ENCODE results near the gene WDR33.

Gene WDR33

DNA sequence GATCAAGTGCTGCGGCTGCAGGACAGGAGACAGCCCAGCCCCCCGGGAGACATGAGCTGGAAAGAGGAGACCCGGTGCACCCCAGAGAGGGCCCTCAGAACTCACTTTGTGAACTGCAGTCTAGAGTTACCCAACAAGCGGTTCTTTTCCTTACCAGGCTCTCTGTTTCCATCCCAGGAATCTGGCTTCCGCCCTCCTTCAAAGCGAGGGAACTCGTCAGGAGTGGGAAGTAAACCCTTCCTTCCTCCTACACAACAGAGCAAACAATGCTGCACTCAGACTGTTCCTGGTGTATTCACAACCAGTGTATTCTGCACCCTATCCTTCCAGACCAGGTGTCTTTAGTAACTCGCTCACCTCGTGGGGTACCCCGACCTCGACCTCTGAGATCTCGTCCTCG, 101.6 kb downstream of the WDR33 start:
- H3K36me3 ChIP-seq (replicated peaks; ENCODE audit: insufficient read depth, low read length) = no peaks in the 10 kb centered on the region
- H3K4me1 ChIP-seq (ENCODE audit: low read length) = peaks cover 11% of the 10 kb centered on the region
- H3K27ac ChIP-seq (ENCODE audit: low read length) = no peak overlapping the region
- H3F3A ChIP-seq (ENCODE audit: insufficient read depth, low read length) = peaks cover 15% of the 10 kb centered on the region
- H3K9me3 ChIP-seq (replicated peaks; ENCODE audit: insufficient read depth, low read length) = no peaks in the 10 kb centered on the region
- H2AFZ ChIP-seq (ENCODE audit: low read length) = no peak overlapping the region
- H3K79me2 ChIP-seq (ENCODE audit: low read length) = peaks cover 12% of the 10 kb centered on the region; the same call in 1 of the 2 replicates
- no peaks in the 10 kb centered on the region for H4K20me1 ChIP-seq (ENCODE audit: insufficient read depth, low read length)
- no peak overlapping the region for H3K4me3 ChIP-seq (ENCODE audit: low read length)
- H3K27me3 ChIP-seq (replicated peaks; ENCODE audit: insufficient read depth, low read length) = no peaks in the 10 kb centered on the region
- no peak for DNase-seq
- no peak for TF ChIP-seq EZH2 (optimal IDR thresholded peaks at IDR 0.05; ENCODE audit: low read depth, low read length)
- no peak for TF ChIP-seq EZH2phosphoT487 (IDR thresholded peaks at IDR 0.05; ENCODE audit: low read length)
- TF ChIP-seq, protein P1, sequence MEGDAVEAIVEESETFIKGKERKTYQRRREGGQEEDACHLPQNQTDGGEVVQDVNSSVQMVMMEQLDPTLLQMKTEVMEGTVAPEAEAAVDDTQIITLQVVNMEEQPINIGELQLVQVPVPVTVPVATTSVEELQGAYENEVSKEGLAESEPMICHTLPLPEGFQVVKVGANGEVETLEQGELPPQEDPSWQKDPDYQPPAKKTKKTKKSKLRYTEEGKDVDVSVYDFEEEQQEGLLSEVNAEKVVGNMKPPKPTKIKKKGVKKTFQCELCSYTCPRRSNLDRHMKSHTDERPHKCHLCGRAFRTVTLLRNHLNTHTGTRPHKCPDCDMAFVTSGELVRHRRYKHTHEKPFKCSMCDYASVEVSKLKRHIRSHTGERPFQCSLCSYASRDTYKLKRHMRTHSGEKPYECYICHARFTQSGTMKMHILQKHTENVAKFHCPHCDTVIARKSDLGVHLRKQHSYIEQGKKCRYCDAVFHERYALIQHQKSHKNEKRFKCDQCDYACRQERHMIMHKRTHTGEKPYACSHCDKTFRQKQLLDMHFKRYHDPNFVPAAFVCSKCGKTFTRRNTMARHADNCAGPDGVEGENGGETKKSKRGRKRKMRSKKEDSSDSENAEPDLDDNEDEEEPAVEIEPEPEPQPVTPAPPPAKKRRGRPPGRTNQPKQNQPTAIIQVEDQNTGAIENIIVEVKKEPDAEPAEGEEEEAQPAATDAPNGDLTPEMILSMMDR (IDR thresholded peaks at IDR 0.05; ENCODE audit: low read length) = no peak
- H3K4me2 ChIP-seq (ENCODE audit: low read depth, low read length) = no peak overlapping the region
- no peaks in the 10 kb centered on the region for H3K9me2 ChIP-seq (replicated peaks; ENCODE audit: insufficient read depth, low read length)
- no peak overlapping the region for H3K9ac ChIP-seq (ENCODE audit: low read length)

DNA sequence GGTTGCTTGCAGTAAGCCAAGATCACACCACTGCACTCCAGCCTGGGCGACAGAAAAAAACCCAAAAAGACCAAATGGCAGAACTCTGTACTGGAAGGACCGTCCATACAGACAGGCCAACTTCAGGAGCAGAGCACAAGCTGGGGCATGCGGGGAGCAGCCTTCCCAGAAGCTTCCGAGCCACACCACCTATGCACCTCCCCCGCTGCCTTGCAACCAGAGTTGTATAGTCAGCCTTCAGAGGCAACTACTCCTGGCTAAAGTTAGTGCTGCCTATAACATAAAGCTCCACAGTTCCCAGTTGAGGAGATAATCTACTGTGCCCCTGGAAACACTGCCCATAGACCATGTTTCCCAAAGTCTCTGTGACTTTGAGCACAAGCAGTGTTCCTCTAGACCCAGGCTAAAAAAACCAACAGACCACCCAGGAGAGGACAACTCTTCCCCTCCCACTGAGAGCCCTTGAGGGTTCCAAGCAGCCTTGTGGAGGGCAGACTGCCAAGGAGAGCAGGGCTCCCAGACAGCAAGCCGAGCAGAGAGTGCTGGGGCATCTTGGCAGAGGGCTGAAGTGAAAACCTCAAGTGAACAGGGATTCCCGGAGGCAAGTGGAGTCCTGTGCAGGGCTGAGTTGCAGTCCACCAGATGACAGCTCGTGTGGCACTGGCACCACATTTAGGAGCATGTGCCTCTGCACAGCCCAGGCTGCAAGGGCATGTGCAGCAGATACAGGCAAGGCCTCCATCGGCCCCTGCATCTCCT, 102.9 kb downstream of the WDR33 start:
- H3K36me3 ChIP-seq (replicated peaks; ENCODE audit: insufficient read depth, low read length) = 0 out of 2 replicates have a peak, but pooled peaks cover 3% of the 10 kb centered on the region
- no peak for DNase-seq

DNA sequence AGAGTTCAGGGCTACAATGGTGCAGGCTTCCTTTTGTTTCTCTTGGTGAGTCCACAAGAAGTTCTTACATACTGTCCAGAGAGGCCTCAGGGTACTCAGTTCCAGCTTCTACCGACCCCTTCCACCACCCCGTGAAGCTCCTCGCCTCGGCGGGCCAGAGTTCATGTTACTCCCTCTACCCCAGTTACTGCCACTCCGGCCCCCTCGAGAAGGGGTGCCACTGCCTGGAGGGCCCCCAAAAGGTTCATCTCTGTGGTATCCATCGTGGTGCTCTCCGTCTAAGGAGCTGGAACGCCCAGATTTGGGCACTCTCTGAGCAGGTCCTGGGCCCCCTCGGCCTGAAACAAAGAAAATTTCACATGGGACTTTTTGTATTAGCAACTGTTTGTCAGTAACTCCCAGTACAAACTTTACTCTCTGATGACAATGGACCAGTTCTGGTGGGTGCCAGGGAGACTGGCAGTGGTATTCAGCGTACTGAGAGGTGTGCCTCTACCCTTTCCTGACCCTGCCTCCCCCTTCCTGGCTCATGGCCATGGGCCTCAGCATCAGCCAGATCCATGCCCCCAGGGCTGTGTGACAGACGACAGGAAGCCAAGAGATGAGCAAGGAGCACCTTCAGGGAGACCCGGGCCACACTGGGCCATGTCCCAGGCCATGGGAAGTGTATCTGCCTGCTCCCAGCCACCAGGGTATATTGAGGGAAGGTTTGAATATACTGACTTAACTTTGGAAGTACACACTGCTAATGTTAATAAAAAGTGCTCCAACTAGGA, 104.6 kb downstream of the WDR33 start:
- Histone ChIP-seq H3F3A (ENCODE audit: insufficient read depth, low read length) (peaks cover 33% of the 10 kb centered on the region), H3K9ac (ENCODE audit: low read length) (no peak overlapping the region), H3K9me2 (replicated peaks; ENCODE audit: insufficient read depth, low read length) (no peaks in the 10 kb centered on the region), H2AFZ (ENCODE audit: low read length) (no peak overlapping the region), H3K4me3 (ENCODE audit: low read length) (no peak overlapping the region), H3K36me3 (replicated peaks; ENCODE audit: insufficient read depth, low read length) (0 out of 2 replicates have a peak, but pooled peaks cover 3% of the 10 kb centered on the region), H3K27ac (ENCODE audit: low read length) (no peak overlapping the region), H3K9me3 (replicated peaks; ENCODE audit: insufficient read depth, low read length) (no peaks in the 10 kb centered on the region), H3K4me1 (ENCODE audit: low read length) (peaks cover 33% of the 10 kb centered on the region), H4K20me1 (ENCODE audit: insufficient read depth, low read length) (no peaks in the 10 kb centered on the region), H3K79me2 (ENCODE audit: low read length) (peaks cover 32% of the 10 kb centered on the region), H3K27me3 (replicated peaks; ENCODE audit: insufficient read depth, low read length) (no peaks in the 10 kb centered on the region), H3K4me2 (ENCODE audit: low read depth, low read length) (no peak overlapping the region)
- TF ChIP-seq EZH2 (optimal IDR thresholded peaks at IDR 0.05; ENCODE audit: low read depth, low read length) (no peak), EZH2phosphoT487 (IDR thresholded peaks at IDR 0.05; ENCODE audit: low read length) (no peak)
- TF ChIP-seq, protein P1 (IDR thresholded peaks at IDR 0.05; ENCODE audit: low read length) = no peak
- DNase-seq = no peak

More for the DNA sequence above, 102.9 kb downstream of the WDR33 start:
- no peak overlapping the region for H3K9ac ChIP-seq (ENCODE audit: low read length)
- peaks cover 23% of the 10 kb centered on the region for H3K79me2 ChIP-seq (ENCODE audit: low read length)
- H3K4me1 ChIP-seq (ENCODE audit: low read length) = peaks cover 23% of the 10 kb centered on the region
- H3F3A ChIP-seq (ENCODE audit: insufficient read depth, low read length) = peaks cover 23% of the 10 kb centered on the region
- no peak overlapping the region for H2AFZ ChIP-seq (ENCODE audit: low read length)
- H3K9me2 ChIP-seq (replicated peaks; ENCODE audit: insufficient read depth, low read length) = no peaks in the 10 kb centered on the region
- no peaks in the 10 kb centered on the region for H3K9me3 ChIP-seq (replicated peaks; ENCODE audit: insufficient read depth, low read length)
- TF ChIP-seq, protein P1 (IDR thresholded peaks at IDR 0.05; ENCODE audit: low read length) = no peak
- TF ChIP-seq EZH2 (optimal IDR thresholded peaks at IDR 0.05; ENCODE audit: low read depth, low read length) (no peak), EZH2phosphoT487 (IDR thresholded peaks at IDR 0.05; ENCODE audit: low read length) (no peak)
- H3K4me2 ChIP-seq (ENCODE audit: low read depth, low read length) = no peak overlapping the region
- no peak overlapping the region for H3K27ac ChIP-seq (ENCODE audit: low read length)
- H3K27me3 ChIP-seq (replicated peaks; ENCODE audit: insufficient read depth, low read length) = no peaks in the 10 kb centered on the region
- H3K4me3 ChIP-seq (ENCODE audit: low read length) = no peak overlapping the region
- no peaks in the 10 kb centered on the region for H4K20me1 ChIP-seq (ENCODE audit: insufficient read depth, low read length)
